IPS DF 6.9 (cell line): ENCODE measurements around the gene KRTAP5-2.

Experiments
- DNase-seq: peaks from one replicate; pipeline ENCODE4 v3.0.0-alpha.2; 2013; ENCODE audit warnings: low read depth, low spot score
- H3K27ac ChIP-seq: one replicate; pipeline ENCODE4 v1.5.1; 2013; ENCODE audit warnings: low read length, control low read depth
- H3K27me3 ChIP-seq: 2 replicates; pipeline ENCODE4 v1.6.1; 2013; ENCODE audit warnings: mild to moderate bottlenecking, low read length; ENCODE audit not compliant: control insufficient read depth, insufficient read depth
- H3K36me3 ChIP-seq: 2 replicates; pipeline ENCODE4 v1.6.1; 2013; ENCODE audit warnings: low read length; ENCODE audit not compliant: control insufficient read depth, insufficient read depth
- H3K4me1 ChIP-seq: 2 replicates; pipeline ENCODE4 v1.6.1; 2013; ENCODE audit warnings: low read length; ENCODE audit not compliant: control insufficient read depth, insufficient read depth
- H3K4me3 ChIP-seq: 2 replicates; pipeline ENCODE4 v1.5.1; 2013; ENCODE audit warnings: mild to moderate bottlenecking, low read length
- H3K9me3 ChIP-seq: 2 replicates; pipeline ENCODE4 v1.6.1; 2013; ENCODE audit warnings: low read length, inconsistent platforms; ENCODE audit not compliant: control insufficient read depth, insufficient read depth
- WGBS: extraction: QIAGEN DNeasy Blood & Tissue Kit; methylation state at CpG from one replicate; pipeline ENCODE4 v1.1.7; 2013; ENCODE audit warnings: mixed read lengths, missing lambda C conversion rate; ENCODE audit not compliant: insufficient read length, insufficient coverage; 5-methylcytosine and 5-hydroxymethylcytosine counted together

The KRTAP5-2 gene

GRCh38 chr11:1557051-1557884, 40.8 kb downstream of the KRTAP5-2 start:
- WGBS = no CpG with 5 or more reads among the region's 74 CpGs
- Histone ChIP-seq H3K27me3 (no peaks in the 10 kb centered on the region), H3K4me1 (peaks cover 29% of the 10 kb centered on the region), H3K9me3 (no peaks in the 10 kb centered on the region), H3K27ac (no peak overlapping the region), H3K36me3 (no peaks in the 10 kb centered on the region; the same call in 1 of the 2 replicates), H3K4me3 (no peak overlapping the region)
- no peak for DNase-seq

GRCh38 chr11:1556278-1556902, 41.7 kb downstream of the KRTAP5-2 start:
- Histone ChIP-seq H3K36me3 (no peaks in the 10 kb centered on the region; the same call in 1 of the 2 replicates), H3K4me1 (peaks cover 29% of the 10 kb centered on the region), H3K4me3 (no peak overlapping the region), H3K27me3 (no peaks in the 10 kb centered on the region), H3K9me3 (no peaks in the 10 kb centered on the region), H3K27ac (no peak overlapping the region)
- DNase-seq = no peak
- WGBS = 100% methylated on average over 3 of the region's 63 CpGs

- no peaks in the 10 kb centered on the region; the same call in 1 of the 2 replicates for H3K36me3 ChIP-seq
- no peaks in the 10 kb centered on the region for H3K27me3 ChIP-seq
- no peak overlapping the region for H3K27ac ChIP-seq
- WGBS = no CpG with 5 or more reads among the region's 9 CpGs
- H3K4me1 ChIP-seq = peaks cover 29% of the 10 kb centered on the region
- no peak for DNase-seq
- H3K4me3 ChIP-seq = no peak overlapping the region
- no peaks in the 10 kb centered on the region for H3K9me3 ChIP-seq
Measured at GRCh38 chr11:1555713-1556153, 42.4 kb downstream of the KRTAP5-2 start.

GRCh38 chr11:1554981-1555712, 42.9 kb downstream of the KRTAP5-2 start:
- no peaks in the 10 kb centered on the region for H3K9me3 ChIP-seq
- H3K27ac ChIP-seq = no peak overlapping the region
- no peak overlapping the region for H3K4me3 ChIP-seq
- no peaks in the 10 kb centered on the region for H3K27me3 ChIP-seq
- H3K36me3 ChIP-seq = no peaks in the 10 kb centered on the region; the same call in 1 of the 2 replicates
- no CpG with 5 or more reads among the region's 13 CpGs for WGBS
- H3K4me1 ChIP-seq = peaks cover 29% of the 10 kb centered on the region
- no peak for DNase-seq

- Histone ChIP-seq H3K27ac (no peak overlapping the region), H3K4me3 (no peak overlapping the region), H3K36me3 (no peaks in the 10 kb centered on the region; the same call in 1 of the 2 replicates), H3K9me3 (no peaks in the 10 kb centered on the region), H3K4me1 (peaks cover 22% of the 10 kb centered on the region), H3K27me3 (no peaks in the 10 kb centered on the region)
- DNase-seq = no peak
- no CpG with 5 or more reads among the region's 20 CpGs for WGBS
Measured at GRCh38 chr11:1553808-1554594, 44.1 kb downstream of the KRTAP5-2 start.

GRCh38 chr11:1549338-1550330, 48.5 kb downstream of the KRTAP5-2 start:
- no peaks in the 10 kb centered on the region for H3K9me3 ChIP-seq
- peaks cover 6% of the 10 kb centered on the region for H3K27me3 ChIP-seq
- WGBS = no CpG with 5 or more reads among the region's 13 CpGs
- no peak overlapping the region for H3K4me3 ChIP-seq
- no peak overlapping the region for H3K27ac ChIP-seq
- no peaks in the 10 kb centered on the region for H3K36me3 ChIP-seq
- peaks cover 13% of the 10 kb centered on the region for H3K4me1 ChIP-seq
- DNase-seq = no peak

GRCh38 chr11:1548221-1549070, 49.6 kb downstream of the KRTAP5-2 start:
- Histone ChIP-seq H3K36me3 (no peaks in the 10 kb centered on the region), H3K9me3 (no peaks in the 10 kb centered on the region), H3K27me3 (peaks cover 6% of the 10 kb centered on the region), H3K4me3 (peak overlapping the region; percentile 29; the same call in 1 of the 2 replicates), H3K4me1 (peaks cover 8% of the 10 kb centered on the region), H3K27ac (no peak overlapping the region)
- no peak for DNase-seq
- no CpG with 5 or more reads among the region's 34 CpGs for WGBS

GRCh38 chr11:1547467-1548098, 50.5 kb downstream of the KRTAP5-2 start:
- Histone ChIP-seq H3K27ac (no peak overlapping the region), H3K9me3 (no peaks in the 10 kb centered on the region), H3K4me1 (peaks cover 8% of the 10 kb centered on the region), H3K4me3 (peak overlapping the region; percentile 53; the same call in 1 of the 2 replicates), H3K36me3 (no peaks in the 10 kb centered on the region), H3K27me3 (peaks cover 6% of the 10 kb centered on the region)
- WGBS = no CpG with 5 or more reads among the region's 33 CpGs
- DNase-seq = no peak
